GM21423 (cell line): ENCODE data around the gene RAMP1.
"Not testable (repeated sequence)": the region's sequence is repeated elsewhere in the genome, so short reads cannot be mapped to it uniquely, and the experiment has no call there.

Source experiments
- ATAC-seq: cut with Tn5 transposase; IDR thresholded peaks from one replicate; pipeline ENCODE4 v1.9.1; 2021; ENCODE audit warnings: mild to moderate bottlenecking, moderate library complexity; ENCODE audit not compliant: unreplicated experiment

Gene RAMP1

GRCh38 chr2:237863102-237863511 lies 3.7 kb downstream of the RAMP1 start:
- ATAC-seq, result no peak

DNA sequence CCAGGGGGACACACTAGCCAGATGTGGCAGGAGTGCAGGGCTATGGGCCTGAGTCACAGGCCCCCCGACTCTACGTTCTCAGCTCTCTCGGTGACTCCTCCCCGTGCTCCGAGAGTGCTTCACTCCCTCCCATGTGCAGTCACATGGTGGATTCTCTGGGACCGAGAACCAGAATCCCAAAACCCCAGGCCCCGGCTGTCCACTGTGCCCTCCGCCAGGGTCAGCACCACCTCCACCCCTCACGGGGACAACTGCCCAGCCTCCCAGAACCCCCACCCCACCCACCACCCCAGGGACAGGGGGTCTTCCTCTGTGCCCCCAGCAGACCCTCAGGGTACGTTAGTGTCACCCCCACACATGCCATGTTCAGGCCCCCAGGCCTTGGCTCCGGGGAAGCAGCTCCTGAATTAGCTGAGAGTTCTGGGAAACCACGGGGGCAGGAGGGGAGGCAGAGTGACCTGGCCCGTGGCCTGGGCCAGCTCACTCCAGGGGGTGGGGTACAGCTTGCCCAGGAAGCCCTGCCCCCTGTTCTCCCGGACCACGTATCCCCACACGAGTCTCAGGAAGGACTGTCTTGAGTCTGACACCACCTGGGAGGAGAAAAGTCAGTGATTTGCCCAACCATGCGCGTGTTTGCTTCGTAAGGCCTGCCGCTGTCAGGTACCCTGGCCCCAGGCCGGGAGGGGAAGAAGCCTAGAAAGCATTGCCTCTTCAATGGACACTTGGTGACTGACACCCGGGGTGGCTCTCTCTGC lies 4.4 kb downstream of the RAMP1 start:
- no peak for ATAC-seq

GRCh38 chr2:237864444-237864931 lies 5.1 kb downstream of the RAMP1 start:
- no peak for ATAC-seq

- ATAC-seq, result no peak
Measured at GRCh38 chr2:237864940-237865622, 5.7 kb downstream of the RAMP1 start.

DNA sequence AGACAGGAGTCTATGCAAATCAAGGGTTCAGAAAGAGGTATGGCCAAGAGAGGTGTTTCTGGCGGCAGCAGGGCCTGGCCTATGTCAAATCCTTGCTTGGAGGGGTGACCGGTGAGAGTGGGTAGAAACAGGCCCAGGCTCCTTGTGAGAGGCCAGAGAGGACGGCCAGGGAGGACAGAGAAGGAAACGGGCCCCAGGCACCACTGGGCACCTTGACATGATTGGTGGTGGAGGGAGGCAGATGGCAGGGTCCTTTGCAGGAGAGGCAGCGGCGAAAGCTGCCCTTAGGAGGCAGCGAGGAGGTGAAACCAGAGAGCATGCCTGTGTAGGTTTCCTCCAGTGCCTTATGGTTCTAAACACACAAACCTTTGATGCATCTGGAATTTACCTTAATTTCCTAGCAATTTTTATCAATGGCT lies 6.2 kb downstream of the RAMP1 start:
- no peak for ATAC-seq

DNA sequence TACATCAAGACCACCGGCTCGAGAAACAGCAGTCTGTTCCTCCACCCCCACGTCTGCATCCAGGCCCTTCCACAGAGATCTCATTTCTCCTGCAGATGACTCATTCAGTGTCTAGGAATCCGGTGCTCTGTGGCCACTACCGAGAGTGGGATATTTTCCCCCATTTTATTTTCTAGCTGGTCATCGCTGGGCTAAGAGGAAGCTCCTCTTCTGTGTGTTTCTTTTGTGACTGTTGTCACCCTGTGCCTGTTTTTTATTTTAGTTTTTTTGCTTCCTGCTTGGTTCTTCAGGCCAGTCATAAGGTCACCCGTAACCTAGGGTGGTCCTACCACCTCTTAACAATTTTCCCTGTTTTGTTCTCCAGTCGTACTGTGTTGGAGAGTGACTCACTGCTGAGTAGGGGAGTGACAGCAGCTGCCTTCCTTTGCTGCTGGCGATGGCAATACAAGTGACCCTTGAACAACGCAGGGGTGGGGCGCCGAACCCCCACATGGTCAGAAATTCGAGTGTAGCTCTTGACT lies 6.7 kb downstream of the RAMP1 start:
- no peak for ATAC-seq

DNA sequence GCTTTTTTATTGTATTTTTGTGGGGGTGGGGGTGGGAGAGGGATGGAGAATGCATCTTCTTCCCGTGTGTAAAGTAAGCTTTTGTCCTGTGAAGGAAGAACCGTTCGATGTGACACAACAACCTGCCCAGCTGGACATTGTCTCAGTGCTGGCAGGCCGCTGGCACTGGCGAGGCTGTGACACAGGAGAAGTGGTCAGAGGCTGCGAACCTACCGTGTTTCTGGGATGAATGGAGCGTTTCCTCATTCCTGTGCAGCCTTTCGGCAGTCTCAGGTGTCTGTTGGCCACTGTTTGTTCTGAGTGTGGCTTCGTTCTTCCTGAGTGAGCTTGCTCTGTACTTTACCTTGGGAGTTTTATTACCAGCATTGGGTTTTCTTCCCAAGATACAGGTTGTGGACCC lies 8.0 kb downstream of the RAMP1 start:
- no peak for ATAC-seq

- ATAC-seq, result not testable (repeated sequence)
Measured at GRCh38 chr2:237868074-237868473, 8.7 kb downstream of the RAMP1 start.

GRCh38 chr2:237868631-237869342 lies 9.4 kb downstream of the RAMP1 start:
- no peak for ATAC-seq

DNA sequence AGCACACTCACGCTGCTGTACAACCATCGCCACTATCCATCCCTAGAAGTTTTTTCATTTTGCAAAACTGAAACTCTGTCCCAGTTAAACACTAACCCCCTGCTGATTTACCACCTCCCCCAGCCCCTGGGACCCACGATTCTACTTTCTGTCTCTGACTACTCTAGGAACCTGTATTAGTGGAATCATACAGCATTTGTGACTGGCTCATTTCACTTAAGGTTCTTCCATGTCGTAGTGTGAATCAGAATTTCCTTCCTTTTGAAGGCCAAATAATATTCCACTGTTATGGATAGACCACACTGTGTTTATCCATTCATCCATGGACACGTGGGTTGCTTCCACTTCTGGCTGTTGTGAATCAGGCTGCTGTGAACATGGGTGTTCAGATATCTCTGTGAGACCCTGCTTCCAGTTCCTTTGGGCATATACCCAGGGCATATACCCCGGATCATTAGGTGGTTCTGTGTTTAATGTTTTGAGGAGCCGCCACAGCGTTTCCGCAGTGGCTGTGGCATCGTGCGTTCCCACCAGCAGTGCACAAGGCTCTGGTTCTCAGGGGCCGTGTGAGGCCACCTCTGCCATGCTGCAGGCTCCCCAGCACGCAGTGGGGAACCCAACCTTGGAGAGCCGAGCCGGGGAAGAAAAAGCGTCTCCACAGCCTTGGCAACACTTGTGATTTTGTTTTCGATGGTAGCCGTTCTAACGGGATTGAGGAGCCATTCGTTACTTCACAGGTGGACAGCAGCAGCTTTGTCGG lies 10.1 kb downstream of the RAMP1 start:
- ATAC-seq, result no peak

- ATAC-seq, result no peak
Measured at GRCh38 chr2:237870126-237870525, 10.7 kb downstream of the RAMP1 start.

- no peak for ATAC-seq
Measured at GRCh38 chr2:237870754-237871651, 11.6 kb downstream of the RAMP1 start.

GRCh38 chr2:237872178-237872887 lies 12.9 kb downstream of the RAMP1 start:
- no peak for ATAC-seq

GRCh38 chr2:237873421-237873831 lies 14.0 kb downstream of the RAMP1 start:
- ATAC-seq, result no peak

DNA sequence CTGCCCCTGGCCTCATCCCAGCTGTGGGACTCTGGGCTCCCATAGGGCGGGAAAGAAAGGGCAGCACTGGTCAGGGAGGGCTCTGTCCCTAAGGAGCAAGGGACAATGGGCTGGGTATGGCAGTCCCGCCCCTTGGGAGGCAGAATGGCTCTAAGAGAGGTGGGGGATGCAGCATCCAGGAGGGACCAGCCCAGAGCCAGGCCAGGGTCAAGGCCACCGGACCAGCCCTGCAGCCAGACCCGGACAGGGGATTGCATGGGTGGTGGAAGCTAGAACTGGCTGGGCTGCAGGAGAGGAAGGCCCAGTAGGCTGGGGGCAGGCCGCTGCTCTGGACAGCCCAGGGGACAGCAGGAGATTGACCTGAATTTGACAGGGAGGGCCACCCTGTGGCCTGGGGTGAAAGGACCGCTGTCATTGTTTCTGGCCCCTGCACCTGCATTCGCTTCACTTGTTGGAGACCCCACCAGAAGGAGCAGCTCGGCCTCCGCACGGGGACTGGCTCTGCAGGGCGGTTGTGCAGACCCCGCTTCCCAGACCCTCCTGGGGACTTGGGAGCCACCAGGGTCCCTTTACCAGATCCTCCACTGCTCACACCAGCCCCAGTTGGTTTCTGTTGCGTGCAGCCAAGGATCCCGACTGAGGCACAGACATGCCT lies 14.6 kb downstream of the RAMP1 start:
- ATAC-seq, result no peak

- ATAC-seq, result no peak
Measured at GRCh38 chr2:237874585-237875161, 15.2 kb downstream of the RAMP1 start.

DNA sequence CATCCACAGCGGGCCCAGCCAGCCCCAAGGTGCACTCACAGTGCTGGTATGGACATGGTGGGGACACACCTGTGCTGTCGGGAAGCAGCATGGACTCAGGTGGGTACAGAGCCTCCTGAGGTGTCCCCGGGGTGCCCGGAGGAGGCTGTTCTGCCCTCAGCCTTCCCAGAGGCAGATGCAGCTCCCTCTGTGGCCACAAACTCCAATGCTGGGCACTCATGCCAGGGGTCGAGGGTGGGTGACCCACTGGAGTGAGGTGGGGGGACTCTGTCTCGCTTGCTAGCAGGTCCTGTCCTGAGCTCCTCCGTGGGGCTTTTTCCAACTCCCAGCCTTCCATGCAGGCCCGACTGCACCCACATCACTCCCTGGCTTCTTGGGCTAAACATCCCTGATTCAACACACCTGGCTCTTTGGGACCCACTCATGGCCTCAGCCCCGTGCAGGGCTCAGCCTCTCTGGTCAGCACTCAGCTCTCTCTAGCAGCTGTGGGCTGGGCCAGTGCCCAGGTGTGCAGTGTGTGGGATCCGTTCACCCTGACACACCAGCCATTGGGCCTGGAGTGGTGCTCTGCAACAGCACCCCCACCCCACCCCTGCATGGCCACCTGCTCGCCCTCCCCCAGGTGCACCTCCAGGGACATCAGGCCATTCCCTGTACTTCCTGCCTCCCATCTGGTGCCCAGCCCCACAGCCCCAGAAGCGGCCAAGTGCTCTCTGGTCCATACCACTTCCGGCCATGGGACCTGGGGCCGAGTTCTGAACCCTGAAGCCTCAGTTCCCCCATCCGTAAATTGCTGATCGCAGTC lies 16.0 kb downstream of the RAMP1 start:
- no peak for ATAC-seq
